GM19193 (cell line): ENCODE measurements around the gene TIMELESS.

ENCODE experiments used
- POLR2A ChIP-seq: IDR thresholded peaks from 4 replicates; pipeline ENCODE4 v1.6.1; 2011; ENCODE audit not compliant: insufficient read depth, insufficient read length; ENCODE audit errors: extremely low read depth

The TIMELESS gene

DNA sequence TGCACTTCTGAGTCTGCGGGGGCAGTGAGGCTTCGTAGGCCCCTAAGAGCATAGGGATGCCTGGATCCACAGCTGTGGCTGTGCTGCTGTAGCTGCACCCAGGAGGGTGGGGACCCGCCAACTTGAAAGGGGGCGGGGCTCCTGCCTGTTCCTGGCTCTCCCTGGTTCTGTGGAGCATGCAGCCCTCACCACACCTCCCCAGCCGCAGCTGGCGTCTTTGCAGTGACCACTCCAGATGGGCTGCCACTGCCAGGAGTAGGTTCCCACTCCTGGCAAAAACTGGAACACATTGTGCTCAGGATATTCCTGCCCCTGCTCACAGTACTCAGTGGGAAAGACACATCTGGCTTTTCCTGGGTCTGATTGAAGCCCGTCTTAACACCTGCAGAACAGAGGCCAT, 35.8 kb downstream of the TIMELESS start:
- TF ChIP-seq POLR2A = no peak

DNA sequence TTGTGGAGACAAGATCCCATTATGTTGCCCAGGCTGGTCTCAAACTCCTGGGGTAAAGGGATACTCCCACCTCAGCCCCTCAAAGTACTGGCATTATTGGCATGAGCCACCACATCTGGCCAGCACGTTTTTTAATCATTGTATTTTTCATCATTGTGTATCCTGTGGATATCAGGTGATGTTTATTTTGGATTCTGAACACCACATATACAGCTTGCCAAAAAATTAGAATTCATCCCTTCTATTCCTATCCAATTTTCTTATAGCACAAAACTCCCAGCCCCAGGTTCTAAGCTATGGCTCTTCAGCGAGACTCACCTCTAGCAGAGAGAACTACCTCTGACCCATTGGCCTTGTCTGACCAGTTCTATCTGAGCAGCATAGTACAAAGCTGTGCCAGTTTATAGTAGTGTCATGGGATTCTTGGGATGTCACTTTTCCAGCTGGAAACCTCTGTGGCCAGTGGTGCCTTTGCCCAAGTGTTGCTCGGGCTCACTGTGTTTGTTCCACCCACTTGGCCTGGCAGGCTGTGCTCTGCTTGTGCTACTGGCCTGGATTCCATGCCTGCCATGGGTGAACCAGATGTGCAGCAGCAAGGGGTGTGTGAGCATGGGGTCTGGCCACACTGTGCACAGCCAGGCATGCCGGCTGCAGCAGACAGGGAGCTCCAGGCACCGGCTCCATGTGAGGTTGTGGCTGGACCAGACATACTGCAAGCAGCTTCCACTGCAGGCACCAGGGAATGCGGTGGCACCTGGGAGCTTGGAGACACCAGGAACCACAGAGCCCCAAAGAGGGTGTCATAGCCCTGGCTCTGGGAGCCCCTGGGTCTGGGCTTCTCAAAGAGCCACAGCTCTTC, 37.2 kb downstream of the TIMELESS start:
- no peak for TF ChIP-seq POLR2A

DNA sequence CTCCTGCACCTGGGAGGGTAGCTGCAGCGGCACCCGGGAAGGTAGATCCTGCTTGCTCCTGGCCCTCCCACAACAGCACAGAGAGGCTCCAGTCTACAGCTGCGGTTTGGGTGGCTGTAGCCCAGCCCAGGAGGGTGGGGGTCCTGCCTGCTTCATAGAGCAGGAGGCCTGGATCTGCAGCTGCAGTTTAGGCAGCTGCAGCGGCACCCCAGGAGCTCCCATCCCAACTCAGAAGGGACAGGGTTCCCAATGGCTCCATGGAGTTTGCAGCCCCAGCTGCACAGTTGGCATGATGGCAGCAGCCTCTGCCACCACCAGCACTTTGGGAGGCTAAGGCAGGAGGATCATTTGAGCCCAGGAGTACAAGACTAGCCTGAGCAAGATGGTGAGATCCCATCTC, 38.5 kb downstream of the TIMELESS start:
- TF ChIP-seq POLR2A = no peak

DNA sequence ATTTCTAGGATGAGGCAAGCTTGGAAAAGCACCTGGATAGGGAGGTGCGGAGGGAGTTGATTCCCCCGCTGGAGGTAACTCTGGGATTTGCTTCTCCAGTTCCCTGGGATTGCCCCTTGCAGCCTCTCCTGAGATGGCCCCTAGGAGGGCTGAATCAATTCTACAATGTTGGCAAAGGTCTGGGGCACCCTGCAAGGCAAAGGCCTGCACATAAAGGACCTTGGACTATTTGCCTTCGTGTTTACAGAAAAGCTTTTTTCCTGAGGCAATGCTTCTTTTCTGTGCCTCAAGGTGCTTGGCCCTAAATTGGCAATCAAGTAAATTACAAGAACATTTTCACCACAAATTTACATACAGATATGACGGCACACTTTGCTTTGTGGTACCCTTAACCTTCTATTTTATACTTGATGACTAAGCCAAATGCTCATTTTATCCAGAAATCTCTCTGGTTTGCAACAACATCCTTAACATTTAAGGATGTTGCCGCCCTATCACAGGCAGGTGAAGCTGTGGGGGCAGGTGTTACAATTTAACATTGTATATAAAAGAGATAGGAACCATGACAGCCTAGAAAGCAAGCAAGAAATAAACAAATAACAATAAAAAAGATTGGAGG, 40.3 kb downstream of the TIMELESS start:
- no peak for TF ChIP-seq POLR2A

DNA sequence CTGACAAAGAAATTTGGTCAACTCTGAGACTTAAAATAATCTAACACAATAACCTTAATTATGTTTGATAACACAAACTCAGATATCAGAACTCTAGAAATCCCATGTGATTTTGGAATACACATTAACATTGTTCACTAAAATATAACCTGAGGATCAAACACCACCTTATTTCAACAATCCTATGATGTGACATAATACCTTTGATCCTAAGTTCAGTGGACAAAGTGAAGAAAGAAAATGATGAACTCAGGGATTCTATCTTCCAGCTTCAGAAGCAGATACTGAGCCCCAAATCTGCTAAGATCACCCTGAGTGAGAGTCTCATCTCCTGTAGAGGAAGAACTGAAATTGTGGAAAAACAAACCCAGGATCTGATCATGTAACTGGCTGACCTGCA, 50.9 kb downstream of the TIMELESS start:
- TF ChIP-seq POLR2A = no peak

DNA sequence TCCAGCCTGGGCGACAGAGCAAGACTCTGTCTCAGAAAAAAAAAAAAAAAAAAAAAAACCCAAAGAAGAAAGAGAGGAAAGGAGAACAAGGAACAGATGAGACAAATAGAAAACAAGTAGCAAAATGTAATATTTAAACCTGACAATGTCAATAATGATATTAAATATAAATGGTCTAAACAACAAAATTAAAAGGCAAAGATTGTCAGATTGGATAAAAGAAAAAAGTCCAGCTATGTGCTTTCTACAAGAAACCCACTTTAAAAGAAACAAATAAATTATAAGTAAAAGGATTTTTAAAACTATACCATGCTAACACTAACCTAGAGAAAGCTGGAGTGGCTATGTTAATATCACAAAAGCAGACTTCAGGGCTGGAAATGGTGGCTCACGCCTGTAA, 56.9 kb downstream of the TIMELESS start:
- no peak for TF ChIP-seq POLR2A

DNA sequence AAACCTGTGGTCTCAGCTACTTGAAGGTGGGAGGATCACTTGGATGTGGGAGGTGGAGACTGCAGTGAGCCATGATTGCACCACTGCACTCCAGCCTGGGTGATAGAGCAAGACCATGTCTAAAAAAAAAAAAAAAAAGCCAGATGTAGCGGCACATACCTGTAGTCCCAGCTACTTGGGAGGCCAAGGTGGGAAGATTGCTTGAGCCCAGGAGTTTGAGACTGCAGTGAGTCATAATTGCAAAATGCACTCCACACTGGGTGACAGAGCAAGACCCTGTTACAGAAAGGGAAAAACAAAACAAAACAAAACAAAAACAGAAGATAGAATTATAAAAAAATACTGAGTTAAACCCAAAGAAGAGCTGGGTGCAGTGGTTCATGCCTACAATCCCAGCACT, 57.5 kb downstream of the TIMELESS start:
- no peak for TF ChIP-seq POLR2A

DNA sequence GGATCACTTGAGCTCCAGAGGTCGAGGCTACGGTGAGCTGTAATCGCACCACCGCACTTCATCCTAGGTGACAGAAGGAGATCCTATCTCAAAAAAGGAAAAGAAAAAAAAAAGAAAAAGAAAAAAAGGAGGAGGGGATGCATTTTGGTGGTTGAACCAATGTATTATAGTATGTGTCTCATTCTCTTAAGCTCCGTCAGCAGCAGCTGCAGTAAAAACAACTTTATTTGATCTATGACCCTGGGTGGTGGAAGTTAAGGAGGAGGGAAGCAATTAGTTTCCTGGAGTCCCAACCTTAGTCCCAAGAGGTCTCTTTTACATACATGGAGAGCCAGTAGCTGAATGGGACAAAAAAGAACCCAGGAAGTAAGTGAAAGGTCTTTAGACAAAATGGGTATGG, 59.8 kb downstream of the TIMELESS start:
- no peak for TF ChIP-seq POLR2A

DNA sequence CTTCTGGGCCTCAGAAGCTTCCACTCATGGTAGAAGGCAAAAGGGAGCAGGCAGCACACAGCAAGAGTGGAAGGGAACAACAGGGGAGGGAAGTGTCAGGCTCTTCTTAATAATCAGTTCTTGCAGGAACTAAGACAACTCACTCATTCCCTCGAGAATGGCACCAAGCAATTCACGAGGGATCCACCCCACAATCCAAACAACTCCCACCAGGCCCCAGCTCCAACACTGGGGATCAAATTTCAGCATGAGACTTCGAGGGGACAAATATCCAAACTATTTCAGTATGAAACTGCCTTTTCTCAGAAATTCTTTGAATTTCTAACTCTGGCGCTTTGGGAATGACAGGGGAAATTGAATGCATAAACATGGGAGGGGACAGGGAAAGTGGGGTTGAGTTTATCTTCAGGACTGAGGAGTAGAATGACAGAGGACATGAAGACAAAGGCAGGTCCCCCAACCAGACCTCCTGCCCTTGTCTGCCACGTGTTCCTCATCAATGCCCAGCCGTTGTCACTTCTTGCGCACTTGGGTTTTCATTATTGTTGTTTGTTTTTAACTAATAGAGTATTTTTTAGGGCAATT, 62.0 kb downstream of the TIMELESS start:
- no peak for TF ChIP-seq POLR2A

DNA sequence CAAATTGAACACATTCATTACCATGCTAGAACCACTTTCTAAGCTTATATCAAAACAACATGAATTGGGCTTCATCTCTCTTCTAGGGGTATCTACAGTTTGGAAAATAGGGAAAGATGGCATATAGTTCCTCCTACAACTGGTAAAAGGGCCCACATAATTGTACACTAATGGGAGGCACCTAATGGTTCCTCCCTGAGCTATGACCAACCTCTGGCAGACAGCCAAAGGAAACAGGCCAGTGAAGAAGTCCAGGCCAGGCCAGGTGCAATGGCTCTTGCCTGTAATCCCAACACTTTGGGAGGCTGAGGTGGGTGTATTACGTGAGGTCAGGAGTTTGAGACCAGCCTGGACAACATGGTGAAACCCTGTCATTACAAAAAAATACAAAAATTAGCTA, 63.4 kb downstream of the TIMELESS start:
- no peak for TF ChIP-seq POLR2A

DNA sequence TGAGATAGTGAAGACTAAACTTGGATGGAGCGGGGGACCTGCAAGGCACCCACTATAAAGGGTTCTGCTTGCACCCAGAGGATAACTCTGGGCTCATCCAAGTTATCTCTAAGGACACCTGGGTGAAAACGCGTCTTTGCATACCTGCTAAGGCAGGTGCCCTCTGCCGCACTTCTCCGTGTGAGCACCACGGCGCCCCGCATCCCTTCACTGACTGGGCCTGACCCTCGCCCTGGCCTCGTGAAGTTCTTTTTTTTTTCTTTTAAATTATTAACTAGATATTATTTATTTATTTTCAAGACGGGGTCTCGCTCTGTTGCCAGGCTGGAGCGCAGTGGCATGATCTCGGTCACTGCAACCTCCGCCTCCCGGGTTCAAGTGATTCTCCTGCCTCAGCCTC, 66.6 kb downstream of the TIMELESS start:
- TF ChIP-seq POLR2A = no peak

DNA sequence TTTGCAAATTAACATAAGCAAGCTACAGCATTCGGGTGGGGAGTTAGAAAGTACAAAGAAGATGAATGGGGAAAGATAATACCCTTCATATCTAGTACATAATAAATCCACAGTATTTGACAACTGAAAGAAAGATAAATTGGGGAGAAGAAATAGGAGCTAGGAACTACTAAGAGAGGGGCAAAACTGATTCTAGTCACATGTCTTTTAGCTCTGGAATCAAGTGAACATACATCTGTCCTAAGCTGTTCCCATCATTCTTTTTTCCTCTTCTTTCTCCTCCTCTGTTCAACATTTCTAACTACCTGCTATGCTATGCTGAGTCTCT, 71.3 kb downstream of the TIMELESS start:
- no peak for TF ChIP-seq POLR2A

DNA sequence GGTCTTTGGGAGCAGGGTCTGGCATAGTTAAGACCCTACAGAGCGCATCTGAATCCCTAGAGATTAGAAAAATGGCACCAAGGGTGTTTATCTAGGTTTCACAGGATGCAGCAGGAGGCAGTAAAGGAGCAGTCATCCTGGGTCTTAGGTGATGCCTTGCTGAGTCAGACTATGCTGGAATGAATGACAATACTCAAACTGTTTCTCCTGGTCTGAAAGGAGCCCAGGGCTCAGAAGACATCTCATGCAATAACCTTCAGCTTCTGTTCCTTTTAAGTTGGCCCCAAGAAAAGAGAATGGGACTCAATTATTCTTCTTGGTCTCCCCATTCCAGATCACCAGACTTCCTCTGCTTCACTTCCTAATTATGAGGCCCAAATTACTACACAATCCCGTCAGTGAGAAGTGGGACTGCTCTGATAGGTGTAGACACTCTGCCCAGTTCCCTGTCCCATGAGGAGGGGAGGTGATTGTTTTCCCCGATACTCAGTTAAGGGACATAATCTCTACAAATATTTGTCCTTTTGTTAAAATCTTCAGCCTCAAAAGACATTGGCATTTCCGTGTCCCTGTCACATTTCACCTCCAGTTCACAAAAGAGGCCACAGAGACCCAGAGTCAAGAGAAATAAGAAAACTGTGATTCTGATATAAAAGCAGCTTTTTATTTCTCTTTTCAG, 71.8 kb downstream of the TIMELESS start:
- TF ChIP-seq POLR2A = no peak

DNA sequence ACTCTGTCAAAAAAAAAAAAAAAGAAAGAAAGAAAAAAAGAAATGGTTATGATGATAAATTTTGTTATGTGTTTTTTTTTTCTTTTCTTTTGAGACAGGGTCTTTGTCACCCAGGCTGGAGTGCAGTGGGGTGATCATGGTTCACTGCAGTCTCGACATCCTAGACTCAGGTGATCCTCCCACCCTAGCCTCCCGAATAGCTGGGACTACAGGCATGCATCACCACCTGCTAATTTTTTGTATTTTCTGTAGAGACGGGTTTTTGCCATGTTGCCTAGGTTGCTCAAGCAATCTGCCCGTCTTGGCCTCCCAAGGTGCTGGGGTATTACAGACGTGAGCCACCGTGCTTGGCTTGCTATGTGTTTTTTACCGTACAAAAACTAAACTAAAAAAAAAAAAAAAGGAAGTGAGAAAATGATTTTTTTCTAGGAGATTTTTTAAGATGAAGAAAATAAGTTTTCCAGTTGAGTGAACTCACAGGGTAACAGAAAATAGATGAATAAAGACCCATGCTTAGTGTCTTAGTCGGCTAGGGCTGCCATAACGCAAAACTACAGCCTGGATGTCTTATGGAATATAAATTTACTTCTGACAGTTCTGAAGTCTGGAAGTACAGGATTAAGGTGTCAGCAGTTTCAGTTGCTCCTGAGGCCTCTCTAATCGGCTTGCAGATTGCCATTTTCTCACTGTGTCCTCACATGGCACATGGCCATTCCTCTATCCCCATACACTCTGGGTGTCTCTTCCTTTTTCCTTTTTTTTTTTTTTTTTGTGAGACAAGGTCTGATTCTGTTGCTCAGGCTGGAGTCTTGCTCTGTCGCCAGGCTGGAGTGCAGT, 73.4 kb downstream of the TIMELESS start:
- no peak for TF ChIP-seq POLR2A
